ENCODE data around the gene KLHL22.
"Not testable (repeated sequence)": the region's sequence is repeated elsewhere in the genome, so short reads cannot be mapped to it uniquely, and the experiment has no call there.

Gene KLHL22, protein sequence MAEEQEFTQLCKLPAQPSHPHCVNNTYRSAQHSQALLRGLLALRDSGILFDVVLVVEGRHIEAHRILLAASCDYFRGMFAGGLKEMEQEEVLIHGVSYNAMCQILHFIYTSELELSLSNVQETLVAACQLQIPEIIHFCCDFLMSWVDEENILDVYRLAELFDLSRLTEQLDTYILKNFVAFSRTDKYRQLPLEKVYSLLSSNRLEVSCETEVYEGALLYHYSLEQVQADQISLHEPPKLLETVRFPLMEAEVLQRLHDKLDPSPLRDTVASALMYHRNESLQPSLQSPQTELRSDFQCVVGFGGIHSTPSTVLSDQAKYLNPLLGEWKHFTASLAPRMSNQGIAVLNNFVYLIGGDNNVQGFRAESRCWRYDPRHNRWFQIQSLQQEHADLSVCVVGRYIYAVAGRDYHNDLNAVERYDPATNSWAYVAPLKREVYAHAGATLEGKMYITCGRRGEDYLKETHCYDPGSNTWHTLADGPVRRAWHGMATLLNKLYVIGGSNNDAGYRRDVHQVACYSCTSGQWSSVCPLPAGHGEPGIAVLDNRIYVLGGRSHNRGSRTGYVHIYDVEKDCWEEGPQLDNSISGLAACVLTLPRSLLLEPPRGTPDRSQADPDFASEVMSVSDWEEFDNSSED

DNA sequence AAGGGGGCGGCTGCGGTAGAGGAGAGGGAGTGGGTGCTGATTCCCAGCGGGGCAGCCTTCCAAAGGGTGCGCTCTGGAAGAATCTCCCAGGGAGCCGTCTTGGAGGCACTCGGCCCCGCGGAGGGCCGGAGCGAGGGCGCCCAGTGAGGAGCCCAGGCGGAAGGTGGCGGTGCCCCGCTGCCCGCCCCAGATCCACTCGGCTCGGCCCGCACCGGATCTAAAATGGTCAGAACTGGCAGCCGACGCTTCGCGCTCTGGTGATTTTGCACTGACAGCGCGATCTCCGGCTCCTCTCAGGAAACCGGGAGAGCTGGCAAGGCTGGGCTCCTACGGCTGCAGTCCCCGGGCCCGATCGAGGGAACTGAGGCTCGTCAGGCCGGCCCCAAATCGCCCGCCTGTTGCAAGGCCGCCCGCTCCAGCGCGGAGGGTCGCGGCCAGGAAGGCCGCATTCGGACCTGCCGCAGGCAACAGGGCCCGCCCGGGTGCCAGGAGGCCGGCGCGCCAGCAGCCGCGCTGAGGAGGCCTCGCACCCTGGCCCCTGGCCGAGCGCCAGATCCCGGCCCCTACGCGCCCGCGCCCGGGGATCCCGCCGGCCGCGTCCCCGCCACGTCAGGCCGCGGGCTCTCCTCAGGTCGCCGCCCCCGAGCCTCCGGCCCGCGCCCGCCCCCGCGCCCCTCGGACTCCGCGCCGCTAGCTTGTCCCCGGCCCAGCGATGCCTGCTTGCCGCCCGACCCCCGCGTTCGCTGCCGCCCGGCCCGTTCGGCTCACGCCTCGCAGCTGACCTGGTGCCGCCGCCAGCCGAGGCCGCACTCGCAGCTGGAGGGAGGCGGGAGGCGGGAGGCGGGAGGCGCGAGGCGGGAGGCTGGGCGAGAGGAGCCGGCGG is at the start of gene KLHL22:
KLHL22 (minus strand) TSS at position 818 of the 883 bp plus-strand sequence. CDS start 6,584 bp downstream, outside the sequence.
- no peak for DNase-seq

DNA sequence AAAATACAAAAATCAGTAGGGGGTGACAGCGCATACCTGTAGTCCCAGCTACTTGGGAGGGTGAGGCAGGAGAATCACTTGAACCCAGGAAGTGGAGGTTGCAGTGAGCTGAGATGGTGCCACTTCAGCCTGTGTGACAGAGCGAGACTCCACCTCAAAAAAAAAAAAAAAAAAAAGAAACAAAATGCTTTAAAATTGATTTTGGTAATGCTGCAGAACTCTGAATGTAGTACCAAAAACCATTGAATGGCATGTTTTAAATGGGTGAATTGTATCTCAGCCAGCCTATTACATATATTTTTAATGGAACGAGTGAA is 49.7 kb upstream of the KLHL22 start:
- not testable (repeated sequence) for DNase-seq

DNA sequence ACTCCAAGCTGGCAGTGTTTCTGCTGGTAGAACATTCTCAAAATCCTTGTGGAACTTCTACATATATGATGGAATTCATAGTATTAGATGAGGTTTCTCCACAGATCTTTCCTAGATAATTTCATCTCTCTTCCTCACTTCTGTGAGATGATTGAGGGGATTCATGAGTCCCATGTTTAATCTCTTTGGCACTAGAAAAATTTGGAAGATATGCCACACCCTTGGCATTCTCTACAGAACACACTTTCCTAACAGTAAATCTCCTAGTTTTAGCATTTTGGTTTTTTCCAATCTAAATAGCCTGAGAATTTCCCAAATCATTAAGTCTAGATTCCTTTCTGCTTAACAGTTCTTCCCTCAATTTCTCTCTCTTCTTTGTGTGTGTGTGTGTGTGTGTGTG is 47.1 kb upstream of the KLHL22 start:
- DNase-seq, result no peak

DNA sequence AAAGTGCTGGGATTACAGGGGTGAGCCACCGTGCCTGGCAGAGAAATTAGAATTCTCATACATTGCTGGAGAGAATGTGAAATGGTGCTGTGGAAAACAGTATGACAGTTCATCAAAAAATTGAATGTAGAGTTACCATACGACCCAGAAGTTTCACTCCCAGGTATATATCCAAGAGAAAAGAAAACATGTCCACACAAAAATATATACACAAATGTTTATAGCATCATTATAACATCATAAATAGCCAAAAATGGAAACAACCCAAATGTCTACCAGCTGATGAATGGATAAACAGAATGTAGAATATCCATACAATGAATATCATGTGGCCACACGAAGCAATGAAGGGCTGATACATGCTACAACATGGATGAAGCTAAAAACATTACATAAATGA is 46.5 kb upstream of the KLHL22 start:
- no peak for DNase-seq

DNA sequence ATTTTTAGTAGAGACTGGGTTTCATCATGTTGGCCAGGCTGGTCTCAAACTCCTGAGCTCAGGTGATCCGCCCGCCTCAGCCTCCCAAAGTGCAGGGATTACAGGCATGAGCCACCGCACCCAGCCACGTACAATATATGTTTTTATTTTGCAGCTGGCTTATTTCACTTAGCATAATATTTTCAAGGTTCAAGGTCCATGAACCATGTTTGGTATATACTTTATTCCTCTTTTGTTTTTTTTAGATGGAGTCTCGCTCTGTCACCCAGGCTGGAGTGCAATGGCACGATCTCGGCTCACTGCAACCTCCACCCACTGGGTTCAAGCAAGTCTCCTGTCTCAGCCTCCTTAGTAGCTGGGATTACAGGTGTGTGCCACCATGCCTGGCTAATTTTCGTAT is 43.3 kb upstream of the KLHL22 start:
- not testable (repeated sequence) for DNase-seq

DNA sequence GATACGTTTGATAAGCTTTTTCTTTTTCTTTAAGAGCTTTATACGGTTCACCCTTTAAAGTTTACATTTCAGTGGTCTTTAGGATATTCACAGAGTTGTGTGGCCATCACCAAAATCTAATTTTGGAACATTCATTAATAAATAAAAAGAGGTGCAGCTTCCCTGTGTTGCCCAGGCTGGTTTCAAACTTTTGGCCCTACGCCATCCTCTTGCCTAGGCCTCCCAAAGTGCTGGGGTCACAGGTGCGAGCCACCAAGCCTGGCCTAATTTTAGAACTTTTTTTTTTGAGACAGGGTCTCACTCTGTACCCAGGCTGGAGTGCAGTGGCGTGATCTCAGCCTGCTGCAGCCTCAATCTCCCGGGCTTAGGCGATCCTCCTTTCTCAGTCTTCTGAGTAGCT is 42.4 kb upstream of the KLHL22 start:
- DNase-seq, result no peak

DNA sequence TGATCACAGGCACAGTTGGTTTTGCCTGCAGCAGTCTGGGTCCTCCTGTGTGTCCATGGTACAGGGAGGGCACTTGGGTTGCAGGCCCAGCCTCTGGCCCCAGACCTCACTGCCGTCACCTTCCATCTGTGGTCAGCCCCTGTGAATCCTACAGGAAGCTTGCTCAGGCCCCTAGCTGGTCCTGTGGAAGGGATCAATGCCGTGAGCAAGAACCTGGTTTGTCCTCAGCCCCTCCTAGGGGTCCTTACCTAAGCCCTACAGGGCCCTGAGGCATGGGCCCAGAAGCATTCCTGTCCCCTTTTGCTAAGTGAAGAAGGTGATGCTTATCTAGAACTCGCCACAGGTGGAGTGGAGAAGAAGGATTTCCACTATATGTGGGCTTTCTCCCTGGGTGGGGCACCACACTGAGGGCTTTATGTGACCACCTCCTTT is 41.7 kb upstream of the KLHL22 start:
- no peak for DNase-seq

DNA sequence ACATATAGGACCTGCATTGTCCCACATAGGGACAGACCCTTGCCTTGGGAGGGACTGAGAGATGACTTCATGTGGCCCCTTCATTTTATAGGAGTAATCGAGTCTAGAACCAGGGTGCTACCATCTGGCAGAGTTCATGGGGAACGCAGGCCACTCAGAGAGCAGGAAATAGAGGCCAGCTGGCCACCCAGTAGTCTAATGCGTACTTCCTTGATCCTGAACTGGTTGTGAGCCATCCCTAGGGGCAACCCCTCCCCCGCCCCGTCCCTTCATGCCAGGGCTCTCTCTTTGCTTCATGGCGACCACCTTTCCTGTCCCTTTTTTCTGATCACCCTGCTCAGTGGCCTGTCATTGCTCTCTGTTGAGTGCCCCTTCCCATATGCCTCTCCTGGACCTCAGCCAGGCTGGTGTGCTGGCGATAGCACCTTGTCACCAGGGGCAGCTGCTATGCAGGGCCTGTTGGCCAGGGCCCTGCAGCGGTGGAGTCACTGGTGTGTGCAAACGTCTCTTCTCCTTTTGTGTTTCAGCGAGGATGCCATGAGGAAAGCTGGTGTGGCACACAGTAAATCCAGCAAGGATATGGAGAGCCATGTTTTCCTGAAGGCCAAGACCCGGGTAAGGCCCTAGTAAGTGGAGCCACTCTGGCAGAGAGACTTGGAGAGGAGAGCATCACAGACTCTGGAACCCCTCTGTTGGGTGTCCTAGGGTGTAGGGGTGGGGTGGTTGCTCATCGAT is 41.2 kb upstream of the KLHL22 start:
- DNase-seq, result no peak

DNA sequence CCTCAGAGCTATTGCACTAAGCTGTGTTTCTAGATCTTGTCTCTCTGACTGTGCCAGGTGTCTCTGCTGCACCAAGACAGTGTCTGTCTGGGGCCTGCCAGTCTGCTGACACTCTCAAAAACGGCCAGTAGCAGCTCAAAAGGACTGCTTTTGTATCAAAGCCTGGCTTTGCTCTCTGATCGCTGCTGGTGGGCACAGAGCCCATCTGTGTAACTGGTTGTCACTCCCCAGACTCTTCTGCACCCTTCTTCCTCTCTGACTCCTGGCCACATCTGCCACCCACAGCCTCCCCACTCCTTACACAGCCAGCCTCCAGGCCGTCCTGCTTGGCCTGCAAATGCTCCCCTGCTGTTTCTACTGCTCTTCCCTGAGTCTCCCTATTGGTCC is 38.3 kb upstream of the KLHL22 start:
- no peak for DNase-seq

DNA sequence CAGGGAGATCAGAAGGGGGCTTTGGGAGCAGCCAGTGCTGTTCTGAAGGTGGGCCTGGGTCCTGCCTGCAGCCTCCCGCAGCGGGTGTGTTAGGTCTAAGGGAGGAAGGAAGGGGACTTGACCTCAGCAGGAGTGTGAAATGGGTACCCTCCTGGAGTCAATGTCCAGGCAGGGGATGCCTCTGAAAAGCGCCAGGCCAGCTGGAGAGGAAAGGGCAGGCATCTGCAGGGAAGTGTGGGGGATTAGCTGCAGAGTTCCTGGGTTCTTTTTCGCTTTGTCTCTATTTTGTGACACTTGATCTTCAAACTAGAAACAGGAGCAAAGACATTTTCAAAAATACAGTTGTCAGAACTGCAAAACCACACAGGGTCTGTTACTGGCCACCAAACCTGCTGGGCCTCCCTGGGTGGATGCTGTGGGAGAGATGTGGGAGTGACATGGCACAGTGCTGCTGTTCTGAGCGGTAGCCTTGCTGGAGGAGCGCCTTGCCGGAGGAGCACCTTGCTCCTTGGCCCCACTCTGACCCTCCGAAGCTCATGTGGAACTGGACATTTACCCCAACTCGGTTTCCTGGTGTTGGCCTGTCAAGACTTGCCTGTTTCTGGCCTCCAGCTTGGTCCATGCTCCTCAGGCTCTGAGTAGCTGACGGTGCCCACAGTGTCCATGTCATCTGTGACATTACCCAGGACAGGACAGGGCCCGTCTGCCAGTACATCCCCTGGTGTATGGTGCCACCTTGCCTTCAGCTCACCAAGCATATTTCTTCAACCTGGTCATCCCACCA is 37.7 kb upstream of the KLHL22 start:
- no peak for DNase-seq

DNA sequence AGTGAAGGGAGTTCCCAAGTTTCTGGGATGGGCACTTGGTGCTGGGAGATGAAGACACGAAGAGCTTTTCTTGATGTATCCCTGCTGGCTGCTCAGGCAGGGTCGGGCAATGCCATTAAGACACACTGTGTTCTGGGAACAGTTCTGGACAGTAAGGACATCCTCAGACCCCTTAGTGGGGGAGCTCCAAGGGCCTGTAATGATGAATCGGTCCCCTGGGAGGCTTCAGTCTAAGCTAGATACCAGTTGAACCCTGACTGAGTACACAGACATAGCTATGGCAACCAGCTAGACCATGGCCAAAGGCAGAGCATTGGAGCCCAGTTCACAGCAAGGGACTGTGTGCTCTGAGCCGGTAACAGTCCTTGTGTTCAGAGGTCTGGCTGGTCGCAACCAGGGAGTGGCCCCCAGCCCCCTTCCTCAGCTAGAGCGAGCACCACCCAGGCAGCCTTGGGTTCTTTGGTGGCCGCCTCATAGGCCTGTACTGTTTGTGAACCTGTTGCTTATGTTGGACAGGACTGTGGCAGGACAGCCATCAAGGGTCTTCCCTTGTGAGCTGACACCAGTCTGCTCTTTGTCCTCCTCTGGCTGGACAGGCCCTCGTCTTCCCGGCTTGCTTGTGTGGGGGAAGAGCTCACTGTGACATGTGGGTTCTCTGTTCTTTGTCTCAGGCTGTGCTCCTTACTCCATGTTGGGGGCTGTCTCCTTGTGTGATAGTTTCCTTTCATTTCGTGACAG is 36.8 kb upstream of the KLHL22 start:
- DNase-seq, result no peak

DNA sequence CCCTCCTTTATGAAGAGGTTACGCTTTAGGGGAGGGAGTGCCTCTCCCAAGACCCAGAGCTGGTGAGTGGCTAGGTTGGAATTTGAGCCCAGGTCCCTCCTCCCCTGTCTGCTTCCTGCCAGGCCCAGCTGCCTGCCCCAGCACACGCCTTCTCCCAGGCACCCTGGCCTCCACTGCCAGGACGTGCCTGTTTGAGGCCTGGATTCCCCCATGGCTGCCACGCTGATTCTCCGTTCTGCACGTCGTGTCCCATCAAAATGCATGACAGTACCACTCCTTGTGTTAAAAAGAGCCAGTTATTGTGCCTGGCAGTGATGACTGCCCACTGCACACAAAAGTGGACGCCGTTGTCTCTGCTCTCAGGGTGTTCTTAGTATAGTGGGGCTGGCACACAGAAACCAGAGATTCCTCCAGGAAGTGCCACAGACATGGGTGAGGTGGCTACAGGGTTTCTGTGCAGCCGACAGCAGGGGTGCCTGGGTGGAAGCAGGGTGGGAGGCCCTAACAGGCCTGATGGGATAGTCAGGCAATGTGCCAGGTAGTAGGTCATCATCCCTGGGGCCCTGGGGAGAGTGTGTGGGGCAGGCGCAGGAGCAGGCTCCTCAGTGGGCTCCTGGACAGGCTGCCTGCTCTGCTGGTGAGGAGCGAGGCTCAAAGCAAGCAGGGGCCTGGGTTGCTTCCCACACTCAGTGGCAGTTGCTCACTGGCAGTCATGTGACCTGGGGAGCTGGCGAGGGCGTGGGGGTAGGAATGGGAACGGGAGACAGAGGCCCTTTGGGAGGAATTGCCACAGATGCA is 36.0 kb upstream of the KLHL22 start:
- no peak for DNase-seq

DNA sequence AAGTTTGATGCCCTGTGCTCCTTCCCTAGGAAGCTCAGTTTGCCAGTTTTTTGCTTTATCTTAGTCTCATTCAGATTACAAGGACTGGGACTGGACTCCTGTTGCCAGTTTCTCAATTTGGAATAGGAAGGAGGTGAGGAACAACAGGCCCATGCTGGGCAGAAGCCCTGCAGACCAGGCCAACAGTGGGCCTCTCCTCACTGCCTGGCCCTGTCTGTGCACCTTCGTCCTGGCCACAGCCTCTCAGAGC is 35.5 kb upstream of the KLHL22 start:
- no peak for DNase-seq

DNA sequence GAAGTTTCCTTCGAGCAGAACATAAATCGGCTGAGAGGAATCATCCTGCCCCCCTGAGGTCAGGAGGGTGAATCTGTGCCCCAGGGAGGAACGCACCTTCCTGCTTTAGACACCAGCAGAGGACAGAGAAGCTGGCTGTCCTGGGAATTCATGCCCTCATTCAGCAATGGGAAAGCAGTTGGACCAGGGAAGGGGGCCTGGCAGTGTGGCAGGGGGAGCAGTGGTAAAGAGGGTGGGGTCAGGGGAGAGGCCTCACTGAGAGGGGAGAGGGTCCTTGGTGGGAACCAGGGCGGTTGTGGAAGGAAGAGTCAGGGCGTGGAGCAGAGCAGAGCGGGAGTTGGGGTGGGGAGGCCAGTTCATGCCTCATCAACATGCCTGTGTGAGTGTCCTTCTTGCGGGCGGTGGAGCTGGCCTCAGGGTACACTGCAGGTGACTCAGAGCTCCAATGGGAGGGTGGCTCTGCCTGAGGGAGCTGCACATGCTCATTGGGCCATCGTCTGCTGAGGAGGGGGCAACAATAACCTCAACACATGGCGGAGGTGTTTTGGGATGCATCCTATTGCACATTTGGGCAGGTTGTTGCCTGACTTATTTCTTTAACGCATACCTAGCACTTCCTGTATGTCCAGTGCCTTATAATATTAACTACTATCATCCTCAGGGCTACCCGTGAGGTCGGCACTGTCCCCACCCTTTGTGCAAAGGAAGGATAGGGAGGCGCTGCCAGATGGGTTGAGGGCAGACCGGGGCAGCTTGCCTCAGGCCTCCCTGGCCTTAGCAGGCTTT is 35.0 kb upstream of the KLHL22 start:
- no peak for DNase-seq

DNA sequence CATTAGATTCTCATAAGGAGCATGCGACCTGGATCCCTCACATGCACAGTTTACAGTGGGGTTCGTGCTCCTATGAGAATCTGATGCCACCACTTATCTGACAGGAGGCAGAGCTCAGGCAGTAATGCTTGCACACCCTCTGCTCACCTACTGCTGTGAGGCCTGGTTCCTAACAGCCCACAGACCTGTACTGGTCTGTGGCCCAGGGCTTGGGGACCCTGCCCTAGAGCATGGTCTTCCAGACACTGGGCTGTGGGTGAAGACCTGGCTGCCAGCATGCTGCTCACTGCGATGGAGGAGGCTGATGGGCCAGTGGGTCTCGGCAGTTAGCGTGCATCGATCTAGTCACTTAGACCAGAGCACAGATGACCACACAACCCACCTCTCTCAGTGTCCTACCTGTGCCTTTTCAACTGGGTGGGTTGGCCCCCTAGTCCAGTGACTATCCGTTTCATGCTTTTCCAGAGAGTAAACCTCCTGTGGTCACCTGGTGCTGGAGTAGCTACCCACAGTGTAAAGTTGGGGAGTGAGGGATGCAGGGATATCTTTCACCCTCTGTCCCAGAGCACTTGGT is 32.9 kb upstream of the KLHL22 start:
- no peak for DNase-seq

DNA sequence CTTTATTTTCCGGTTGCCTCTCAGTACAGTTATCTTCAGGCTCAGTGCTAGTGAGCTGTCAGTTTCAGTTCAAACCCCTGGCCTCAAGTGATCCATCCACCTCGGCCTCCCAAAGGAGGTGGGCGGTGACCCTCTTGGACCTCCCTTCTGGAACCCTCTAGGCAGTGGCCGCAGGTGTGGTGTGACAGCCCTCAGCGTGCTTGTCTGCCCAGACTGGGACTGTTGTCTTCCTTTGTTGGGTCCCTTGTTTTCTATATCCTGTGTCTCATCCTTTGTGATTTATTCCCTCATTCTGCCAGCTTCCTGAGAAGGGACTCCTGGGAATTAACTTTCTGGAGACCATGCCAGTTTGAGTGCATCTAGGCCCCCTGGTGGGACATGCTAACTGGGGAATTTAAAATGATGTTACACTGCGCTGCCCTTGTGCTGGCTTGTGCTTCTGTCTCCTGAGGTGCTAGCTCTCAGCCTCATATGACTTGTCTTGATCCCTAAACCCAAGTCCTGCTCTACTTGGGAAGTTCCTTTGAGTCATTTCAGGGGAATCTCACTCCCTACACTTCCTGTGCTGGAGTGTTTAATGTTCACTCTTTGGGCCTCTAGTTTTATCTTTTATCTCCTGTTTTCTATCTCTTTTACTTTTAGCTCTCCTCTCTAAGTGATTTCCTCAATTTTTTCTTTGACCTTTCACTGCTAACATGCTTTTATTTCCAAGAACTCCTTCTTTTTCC is 31.2 kb upstream of the KLHL22 start:
- DNase-seq, result no peak

DNA sequence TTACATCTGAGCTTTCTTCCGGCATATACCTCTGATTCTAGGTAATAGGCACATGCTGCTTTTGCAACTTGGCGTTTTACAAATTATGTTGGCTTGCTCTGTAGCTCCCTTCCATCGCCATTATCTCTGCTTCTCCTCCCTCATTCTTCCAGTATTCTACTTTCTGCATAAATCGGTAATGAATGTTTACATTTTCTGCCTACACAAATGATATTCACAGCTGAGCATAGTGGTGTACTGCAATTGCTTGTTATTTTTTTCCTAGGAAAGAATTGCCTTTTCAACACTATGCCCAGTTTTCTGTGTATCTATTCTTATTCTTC is 30.7 kb upstream of the KLHL22 start:
- no peak for DNase-seq

DNA sequence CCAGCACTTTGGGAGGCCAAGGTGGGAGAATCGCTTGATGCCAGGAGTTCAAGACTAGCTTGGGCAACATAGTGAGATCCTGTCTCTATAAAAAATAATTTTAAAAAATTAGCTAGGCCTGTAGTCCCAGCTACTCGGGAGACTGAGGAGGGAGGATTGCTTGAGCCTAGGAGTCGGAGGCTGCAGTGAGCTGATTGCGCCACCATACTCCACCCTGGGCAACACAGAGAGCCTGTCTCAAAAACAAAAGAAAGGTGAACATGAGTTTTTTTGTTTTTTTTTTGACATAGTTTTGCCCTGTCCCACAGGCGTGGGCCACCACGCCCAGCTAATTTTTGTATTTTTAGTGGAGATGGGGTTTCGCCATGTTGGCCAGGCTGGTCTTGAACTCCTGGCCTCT is 29.5 kb upstream of the KLHL22 start:
- DNase-seq, result no peak

DNA sequence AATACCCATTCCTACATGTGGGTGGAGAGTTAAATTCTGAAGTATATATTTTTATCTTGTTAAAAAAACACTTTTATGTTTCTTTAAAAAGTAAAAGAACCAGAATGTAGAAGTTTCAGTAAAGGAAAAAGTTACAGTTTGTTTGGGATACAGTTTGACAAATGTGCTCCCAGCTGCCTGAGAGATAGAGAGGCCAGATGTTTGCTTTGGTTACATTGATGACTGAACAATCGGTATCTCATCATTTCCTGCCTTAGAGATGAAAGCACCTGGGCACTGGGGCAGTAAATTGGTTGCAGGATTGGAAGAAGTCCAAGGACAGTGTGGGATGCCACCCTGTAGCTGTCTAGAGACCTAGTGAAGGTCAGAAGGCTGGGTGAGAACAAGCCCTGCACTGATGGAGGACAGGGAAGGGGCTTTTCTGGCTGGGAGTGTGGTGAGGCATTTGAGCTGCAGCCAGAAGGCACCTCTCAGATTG is 28.4 kb upstream of the KLHL22 start:
- DNase-seq, result peak; percentile 14

All from stimulated activated naive CD4-positive, alpha-beta T cell treated with Interleukin-2 at 50 U/mL for 16 hours (primary cell).